Activated CD8-positive, alpha-beta T cell treated with anti-CD3 and anti-CD28 coated beads for 36 hours (primary cell): ENCODE results near the gene GOLGA5. TPM values are rescaled to one million over a fixed set of nuclear protein-coding genes. Genes with fewer than 3 reads are reported as not detected.

Experiments
- ATAC-seq: fragments of 200-7000 bp; cut with Tn5 transposase; one replicate; pipeline ENCODE4 v1.10.0; 2021; ENCODE audit warnings: mild to moderate bottlenecking, moderate library complexity
- CTCF ChIA-PET: fragments of 350-600 bp; sonication (Branson Sonifier 250); formaldehyde crosslinking; loops from one replicate; lab custom pipeline; 2021; ENCODE audit warnings: antibody characterized with exemption; lab: Charles Lee
- POLR2A ChIA-PET: fragments of 350-600 bp; sonication (Branson Sonifier 250); formaldehyde crosslinking; loops from one replicate; lab custom pipeline; 2021; ENCODE audit warnings: antibody characterized with exemption; lab: Charles Lee
- DNase-seq: peaks from one replicate; pipeline ENCODE4 v3.0.0-alpha.2; 2020
- H3K27ac Mint-ChIP-seq: one replicate; pipeline ENCODE4 v1.8.0; 2021; ENCODE audit warnings: mild to moderate bottlenecking, mixed read lengths
- H3K27me3 Mint-ChIP-seq: one replicate; pipeline ENCODE4 v1.8.0; 2021; ENCODE audit warnings: mixed read lengths
- H3K36me3 Mint-ChIP-seq: one replicate; pipeline ENCODE4 v1.8.0; 2021; ENCODE audit warnings: low read depth, mixed read lengths
- H3K4me1 Mint-ChIP-seq: one replicate; pipeline ENCODE4 v1.8.0; 2021; ENCODE audit warnings: low read depth, mixed read lengths
- H3K4me3 Mint-ChIP-seq: one replicate; pipeline ENCODE4 v1.8.0; 2021; ENCODE audit warnings: mild to moderate bottlenecking, moderate library complexity, mixed read lengths
- H3K9me3 Mint-ChIP-seq: one replicate; pipeline ENCODE4 v1.8.0; 2021; ENCODE audit warnings: mixed read lengths
- intact Hi-C: fragments of 100-400 bp; cut with micrococcal nuclease; formaldehyde crosslinking; loops from one replicate; pipeline ENCODE4 v1.10.0; 2022
- total RNA-seq, 2 experiments: library from RNA; stranded (reverse); gene quantifications; one replicate each; pipeline ENCODE4 v1.2.3, GENCODE V29; 2021
- TF ChIP-seq, protein P1 (sequence below): fragments of 200-600 bp; IDR thresholded peaks from one replicate; pipeline ENCODE4 v1.8.0; 2022; ENCODE audit warnings: antibody characterized with exemption, mild to moderate bottlenecking

Gene GOLGA5
- total RNA-seq, 2 experiments from 2014 or later, result 12.9 to 13.3 TPM

- H3K9me3 Mint-ChIP-seq, result peaks cover 2% of the 10 kb centered on the region
- intact Hi-C loops, result no loop called here
- ATAC-seq (no peak), DNase-seq (no peak)
- peaks cover 7% of the 10 kb centered on the region for H3K27me3 Mint-ChIP-seq
- H3K27ac Mint-ChIP-seq, result no peak overlapping the region
- TF ChIP-seq, protein P1, sequence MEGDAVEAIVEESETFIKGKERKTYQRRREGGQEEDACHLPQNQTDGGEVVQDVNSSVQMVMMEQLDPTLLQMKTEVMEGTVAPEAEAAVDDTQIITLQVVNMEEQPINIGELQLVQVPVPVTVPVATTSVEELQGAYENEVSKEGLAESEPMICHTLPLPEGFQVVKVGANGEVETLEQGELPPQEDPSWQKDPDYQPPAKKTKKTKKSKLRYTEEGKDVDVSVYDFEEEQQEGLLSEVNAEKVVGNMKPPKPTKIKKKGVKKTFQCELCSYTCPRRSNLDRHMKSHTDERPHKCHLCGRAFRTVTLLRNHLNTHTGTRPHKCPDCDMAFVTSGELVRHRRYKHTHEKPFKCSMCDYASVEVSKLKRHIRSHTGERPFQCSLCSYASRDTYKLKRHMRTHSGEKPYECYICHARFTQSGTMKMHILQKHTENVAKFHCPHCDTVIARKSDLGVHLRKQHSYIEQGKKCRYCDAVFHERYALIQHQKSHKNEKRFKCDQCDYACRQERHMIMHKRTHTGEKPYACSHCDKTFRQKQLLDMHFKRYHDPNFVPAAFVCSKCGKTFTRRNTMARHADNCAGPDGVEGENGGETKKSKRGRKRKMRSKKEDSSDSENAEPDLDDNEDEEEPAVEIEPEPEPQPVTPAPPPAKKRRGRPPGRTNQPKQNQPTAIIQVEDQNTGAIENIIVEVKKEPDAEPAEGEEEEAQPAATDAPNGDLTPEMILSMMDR, result no peak
- POLR2A ChIA-PET, result no interaction called here
- no peaks in the 10 kb centered on the region for H3K36me3 Mint-ChIP-seq
- peaks cover 3% of the 10 kb centered on the region for H3K4me1 Mint-ChIP-seq
- CTCF ChIA-PET, result no interaction called here
- H3K4me3 Mint-ChIP-seq, result no peak overlapping the region
These were observed 72.2 kb downstream of the GOLGA5 start for GRCh38 chr14:92866181-92866752.

DNA sequence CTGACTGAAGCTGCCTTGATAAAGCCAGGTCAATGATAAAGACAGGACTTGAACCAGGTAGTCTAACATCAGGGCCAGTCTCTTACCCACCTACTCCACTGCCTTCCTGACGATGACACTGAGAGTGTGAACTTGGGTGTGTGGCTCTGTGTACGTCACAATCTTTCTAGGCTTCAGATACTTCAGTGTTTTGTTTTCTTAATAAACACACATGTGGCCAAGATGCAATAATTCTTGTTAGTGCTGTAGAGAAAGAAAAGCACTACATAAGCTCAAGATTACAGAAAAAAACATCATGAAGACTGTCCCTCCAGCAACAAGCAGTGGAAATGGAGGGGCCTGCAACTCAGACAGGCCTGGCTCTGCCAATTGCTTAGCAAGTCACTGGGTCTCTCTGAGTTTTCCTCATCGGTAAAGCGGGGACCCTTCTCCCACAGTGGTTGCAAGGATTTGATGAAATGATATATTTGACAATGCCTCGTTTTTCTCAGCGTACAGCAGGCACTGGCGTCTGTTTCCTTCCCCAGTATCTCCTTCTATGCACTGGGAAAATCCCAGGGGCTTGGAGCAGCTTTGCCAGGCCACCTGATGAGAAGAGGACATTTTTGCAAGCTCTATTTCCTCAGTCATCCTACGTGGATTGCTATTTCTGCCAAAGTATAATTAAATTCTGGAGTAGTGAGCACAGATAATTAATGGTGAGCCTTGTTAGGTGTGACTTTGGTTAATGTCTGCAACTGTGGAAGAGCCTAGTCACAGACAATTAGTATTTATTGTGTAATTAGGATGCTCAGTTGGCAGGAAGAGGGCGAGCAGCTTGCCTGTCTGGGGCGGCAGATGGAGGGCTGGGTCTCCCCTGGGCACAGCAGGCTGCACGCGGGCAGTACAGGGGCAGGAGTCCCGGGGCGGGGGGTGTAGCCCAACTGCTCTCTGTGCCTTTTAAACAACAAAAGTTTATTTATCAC, 73.1 kb downstream of the GOLGA5 start:
- Mint-ChIP-seq H3K9me3 (peaks cover 2% of the 10 kb centered on the region), H3K27me3 (peaks cover 7% of the 10 kb centered on the region), H3K4me3 (no peak overlapping the region), H3K27ac (no peak overlapping the region), H3K36me3 (no peaks in the 10 kb centered on the region), H3K4me1 (peaks cover 2% of the 10 kb centered on the region)
- POLR2A ChIA-PET, result no interaction called here
- CTCF ChIA-PET, result no interaction called here
- intact Hi-C loops, result no loop called here
- ATAC-seq, result no peak
- TF ChIP-seq, protein P1, result no peak
- DNase-seq, result no peak

- no peak for ATAC-seq
- TF ChIP-seq, protein P1, result no peak
- POLR2A ChIA-PET, result no interaction called here
- Mint-ChIP-seq H3K27ac (no peak overlapping the region), H3K4me1 (no peaks in the 10 kb centered on the region), H3K9me3 (no peaks in the 10 kb centered on the region), H3K4me3 (no peak overlapping the region), H3K27me3 (peaks cover 16% of the 10 kb centered on the region), H3K36me3 (no peaks in the 10 kb centered on the region)
- no peak for DNase-seq
- CTCF ChIA-PET, result no interaction called here
- intact Hi-C loops, result no loop called here
These were observed 81.0 kb downstream of the GOLGA5 start for GRCh38 chr14:92874962-92875661.

DNA sequence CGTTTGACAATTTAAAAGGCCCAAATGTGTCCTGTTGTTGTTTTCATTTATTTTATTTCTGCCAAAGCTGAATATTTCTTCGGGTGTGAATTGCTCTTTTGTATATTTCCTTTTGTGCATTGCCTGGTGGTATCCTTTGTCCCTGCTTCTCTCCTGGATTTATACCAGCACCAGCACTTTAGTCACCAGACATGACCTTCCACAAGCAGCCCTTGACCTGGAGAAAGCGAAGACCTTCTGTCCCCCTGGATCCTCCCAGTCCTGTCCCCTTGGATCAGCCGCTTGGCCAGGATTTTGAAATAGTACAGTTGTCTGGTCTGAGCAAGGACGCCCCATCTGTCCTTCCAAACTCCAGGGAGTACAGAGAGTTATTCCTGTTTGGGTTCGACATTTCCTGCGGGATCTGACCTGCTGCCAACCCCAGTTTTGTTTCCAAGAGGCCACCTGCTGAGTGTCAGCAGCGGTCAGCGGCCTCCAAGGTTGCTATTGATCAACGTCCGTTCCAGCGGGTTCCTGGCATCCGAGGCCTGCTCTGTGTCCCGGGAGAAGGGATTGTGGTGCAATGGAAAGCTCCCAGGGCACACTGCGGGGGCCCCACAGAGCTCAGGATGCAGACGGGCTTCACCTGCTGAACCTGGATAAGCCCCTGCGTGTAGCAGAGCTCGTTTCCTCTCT, 83.8 kb downstream of the GOLGA5 start:
- Mint-ChIP-seq H3K27me3 (peaks cover 25% of the 10 kb centered on the region), H3K36me3 (no peaks in the 10 kb centered on the region), H3K27ac (no peak overlapping the region), H3K4me1 (no peaks in the 10 kb centered on the region), H3K4me3 (no peak overlapping the region), H3K9me3 (no peaks in the 10 kb centered on the region)
- TF ChIP-seq, protein P1, result no peak
- intact Hi-C loops, result no loop called here
- ChIA-PET POLR2A (no interaction called here), CTCF (no interaction called here)
- no peak for ATAC-seq
- DNase-seq, result no peak
